ENCODE measurements around the gene ADAMTS20. TPM values are rescaled to one million over a fixed set of nuclear protein-coding genes. Genes with fewer than 3 reads are reported as not detected.

The ADAMTS20 gene, protein sequence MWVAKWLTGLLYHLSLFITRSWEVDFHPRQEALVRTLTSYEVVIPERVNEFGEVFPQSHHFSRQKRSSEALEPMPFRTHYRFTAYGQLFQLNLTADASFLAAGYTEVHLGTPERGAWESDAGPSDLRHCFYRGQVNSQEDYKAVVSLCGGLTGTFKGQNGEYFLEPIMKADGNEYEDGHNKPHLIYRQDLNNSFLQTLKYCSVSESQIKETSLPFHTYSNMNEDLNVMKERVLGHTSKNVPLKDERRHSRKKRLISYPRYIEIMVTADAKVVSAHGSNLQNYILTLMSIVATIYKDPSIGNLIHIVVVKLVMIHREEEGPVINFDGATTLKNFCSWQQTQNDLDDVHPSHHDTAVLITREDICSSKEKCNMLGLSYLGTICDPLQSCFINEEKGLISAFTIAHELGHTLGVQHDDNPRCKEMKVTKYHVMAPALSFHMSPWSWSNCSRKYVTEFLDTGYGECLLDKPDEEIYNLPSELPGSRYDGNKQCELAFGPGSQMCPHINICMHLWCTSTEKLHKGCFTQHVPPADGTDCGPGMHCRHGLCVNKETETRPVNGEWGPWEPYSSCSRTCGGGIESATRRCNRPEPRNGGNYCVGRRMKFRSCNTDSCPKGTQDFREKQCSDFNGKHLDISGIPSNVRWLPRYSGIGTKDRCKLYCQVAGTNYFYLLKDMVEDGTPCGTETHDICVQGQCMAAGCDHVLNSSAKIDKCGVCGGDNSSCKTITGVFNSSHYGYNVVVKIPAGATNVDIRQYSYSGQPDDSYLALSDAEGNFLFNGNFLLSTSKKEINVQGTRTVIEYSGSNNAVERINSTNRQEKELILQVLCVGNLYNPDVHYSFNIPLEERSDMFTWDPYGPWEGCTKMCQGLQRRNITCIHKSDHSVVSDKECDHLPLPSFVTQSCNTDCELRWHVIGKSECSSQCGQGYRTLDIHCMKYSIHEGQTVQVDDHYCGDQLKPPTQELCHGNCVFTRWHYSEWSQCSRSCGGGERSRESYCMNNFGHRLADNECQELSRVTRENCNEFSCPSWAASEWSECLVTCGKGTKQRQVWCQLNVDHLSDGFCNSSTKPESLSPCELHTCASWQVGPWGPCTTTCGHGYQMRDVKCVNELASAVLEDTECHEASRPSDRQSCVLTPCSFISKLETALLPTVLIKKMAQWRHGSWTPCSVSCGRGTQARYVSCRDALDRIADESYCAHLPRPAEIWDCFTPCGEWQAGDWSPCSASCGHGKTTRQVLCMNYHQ (N-terminal part only)
- not detected for total RNA-seq

DNA sequence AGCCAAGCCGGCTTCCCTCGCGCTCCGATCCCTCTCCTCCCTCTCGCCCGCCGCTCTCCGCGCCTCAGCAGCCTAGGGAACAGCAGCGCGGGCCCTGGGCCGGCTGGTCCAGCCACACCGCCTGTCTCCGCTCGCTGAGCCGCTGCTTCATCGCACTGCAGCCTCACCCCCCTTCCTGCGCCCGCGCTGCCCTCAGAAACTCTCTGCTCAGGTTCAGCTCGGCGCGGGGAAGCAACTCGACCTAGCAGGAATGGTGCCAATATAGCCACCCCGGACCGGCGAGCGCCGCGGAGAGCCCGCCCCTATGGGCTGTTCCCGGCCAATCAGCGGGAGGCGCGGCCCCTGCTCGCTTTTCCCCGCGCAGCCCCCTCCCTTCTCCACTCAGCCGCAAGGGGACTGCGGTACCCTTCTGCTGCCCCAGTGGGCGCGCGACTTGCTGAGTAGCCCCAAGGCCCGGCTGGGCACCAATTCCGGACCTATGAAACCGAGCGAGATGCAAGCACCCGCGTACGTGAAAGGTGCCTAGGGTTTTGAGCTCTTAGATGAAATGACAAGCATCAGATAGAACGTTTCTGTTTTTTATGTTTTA lies at the start of gene ADAMTS20:
TSS of gene ADAMTS20 (minus strand) at position 233 of the 589 bp plus-strand sequence. CDS start 282 bp downstream, outside the sequence.
- peaks cover 8% of the 10 kb centered on the region for H3K9me3 Mint-ChIP-seq
- POLR2A ChIA-PET, result no interaction called here
- no peaks in the 10 kb centered on the region for H3K36me3 Mint-ChIP-seq (ENCODE audit: low read depth)
- no peaks in the 10 kb centered on the region for H3K4me1 Mint-ChIP-seq
- DNase-seq, result no peak
- CTCF ChIA-PET, result no interaction called here
- H3K27me3 Mint-ChIP-seq, result peaks cover 22% of the 10 kb centered on the region
- H3K4me3 Mint-ChIP-seq, result no peak within 1 kb of the TSS
- no peak within 1 kb of the TSS for H3K27ac Mint-ChIP-seq

DNA sequence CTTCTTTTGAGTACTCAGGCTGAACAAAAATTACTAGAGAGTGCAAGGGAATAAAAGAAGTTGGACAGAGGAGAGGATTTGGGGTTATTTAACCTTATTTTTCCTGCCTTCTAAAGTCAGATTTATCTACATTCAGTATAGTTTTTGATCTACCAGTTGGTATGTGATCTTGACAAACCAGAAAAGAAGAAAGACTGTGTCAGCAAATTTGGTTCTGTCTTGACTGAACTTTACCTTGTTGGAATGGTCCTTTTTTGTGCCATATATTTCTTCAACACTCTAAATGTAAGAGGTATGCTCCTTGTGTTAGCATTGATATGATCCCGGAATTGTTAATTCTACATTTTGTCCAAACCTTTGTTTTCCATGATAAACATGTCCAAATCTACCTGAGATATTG lies 47.7 kb upstream of the ADAMTS20 start:
- Mint-ChIP-seq H3K4me1 (no peaks in the 10 kb centered on the region), H3K4me3 (no peak overlapping the region), H3K9me3 (no peaks in the 10 kb centered on the region), H3K27ac (no peak overlapping the region), H3K27me3 (no peaks in the 10 kb centered on the region), H3K36me3 (ENCODE audit: low read depth) (no peaks in the 10 kb centered on the region)
- CTCF ChIA-PET, result no interaction called here
- POLR2A ChIA-PET, result no interaction called here
- no peak for DNase-seq

DNA sequence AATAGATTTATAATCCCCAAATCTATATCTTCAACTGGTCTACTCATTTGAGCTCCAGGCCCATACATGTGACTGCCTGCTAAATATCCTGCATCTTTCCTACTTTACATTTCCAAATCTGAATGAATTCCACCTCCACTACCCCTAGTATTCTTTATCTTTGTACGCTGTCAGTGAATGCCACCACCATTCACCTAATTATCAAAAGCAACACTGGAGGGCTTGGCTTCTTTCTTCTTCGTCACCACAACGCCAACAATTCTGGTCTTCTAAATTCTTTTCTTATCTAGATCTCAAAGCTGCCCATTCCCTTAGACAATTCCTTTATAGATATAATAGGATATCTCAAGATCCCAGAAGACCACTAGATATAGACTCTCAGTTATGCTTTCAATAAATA lies 47.1 kb upstream of the ADAMTS20 start:
- CTCF ChIA-PET, result no interaction called here
- POLR2A ChIA-PET, result no interaction called here
- H3K9me3 Mint-ChIP-seq, result no peaks in the 10 kb centered on the region
- H3K4me3 Mint-ChIP-seq, result no peak overlapping the region
- H3K4me1 Mint-ChIP-seq, result no peaks in the 10 kb centered on the region
- no peaks in the 10 kb centered on the region for H3K27me3 Mint-ChIP-seq
- H3K27ac Mint-ChIP-seq, result no peak overlapping the region
- H3K36me3 Mint-ChIP-seq (ENCODE audit: low read depth), result no peaks in the 10 kb centered on the region
- no peak for DNase-seq

DNA sequence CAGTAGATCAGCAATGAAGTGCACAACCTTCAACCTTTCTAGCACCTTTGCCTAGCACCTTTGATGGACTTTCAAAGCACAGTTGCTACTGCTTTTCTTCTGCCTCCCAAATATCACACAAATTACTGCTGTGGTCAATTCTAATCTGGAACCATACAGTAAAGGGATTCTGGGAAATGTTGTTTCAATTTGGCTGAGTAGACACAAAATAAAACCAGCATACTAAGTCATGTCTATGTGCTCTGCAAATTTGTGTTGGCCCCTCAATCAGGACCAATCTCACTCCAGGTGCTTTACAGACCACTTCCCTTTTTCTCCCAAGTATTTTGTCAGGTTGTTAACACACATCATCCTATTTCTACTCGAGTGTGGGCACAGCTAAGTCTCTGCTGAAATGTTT lies 38.3 kb upstream of the ADAMTS20 start:
- DNase-seq, result no peak
- Mint-ChIP-seq H3K36me3 (ENCODE audit: low read depth) (no peaks in the 10 kb centered on the region), H3K9me3 (no peaks in the 10 kb centered on the region), H3K4me1 (no peaks in the 10 kb centered on the region), H3K4me3 (no peak overlapping the region), H3K27ac (no peak overlapping the region), H3K27me3 (no peaks in the 10 kb centered on the region)
- POLR2A ChIA-PET, result no interaction called here
- CTCF ChIA-PET, result no interaction called here

- H3K27ac Mint-ChIP-seq, result no peak overlapping the region
- H3K27me3 Mint-ChIP-seq, result no peaks in the 10 kb centered on the region
- ChIA-PET CTCF (no interaction called here), POLR2A (no interaction called here)
- no peaks in the 10 kb centered on the region for H3K9me3 Mint-ChIP-seq
- H3K36me3 Mint-ChIP-seq (ENCODE audit: low read depth), result no peaks in the 10 kb centered on the region
- DNase-seq, result no peak
- H3K4me3 Mint-ChIP-seq, result no peak overlapping the region
- no peaks in the 10 kb centered on the region for H3K4me1 Mint-ChIP-seq
Observed at GRCh38 chr12:43586646-43587245, 34.7 kb upstream of the ADAMTS20 start.

DNA sequence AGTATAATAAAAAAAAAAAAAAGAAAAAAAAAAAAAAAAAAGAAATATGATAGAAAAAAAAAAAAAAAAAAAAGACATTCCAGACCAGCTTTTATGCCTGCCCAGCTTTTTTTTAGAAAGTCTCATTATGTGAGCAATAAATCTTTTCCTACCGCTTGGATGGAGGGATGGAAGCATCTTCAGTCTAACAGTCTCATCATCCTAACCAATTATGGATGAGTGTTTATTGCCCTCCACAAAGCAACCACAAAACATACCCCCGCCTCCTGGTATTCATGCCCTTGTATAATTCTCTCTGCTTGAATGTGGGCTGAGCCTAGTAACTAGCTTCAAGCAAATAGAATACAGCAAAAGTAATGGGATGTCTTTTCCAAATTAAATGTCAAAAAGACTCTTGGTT lies 33.7 kb upstream of the ADAMTS20 start:
- Mint-ChIP-seq H3K4me3 (no peak overlapping the region), H3K9me3 (no peaks in the 10 kb centered on the region), H3K27me3 (no peaks in the 10 kb centered on the region), H3K36me3 (ENCODE audit: low read depth) (no peaks in the 10 kb centered on the region), H3K4me1 (no peaks in the 10 kb centered on the region), H3K27ac (no peak overlapping the region)
- CTCF ChIA-PET, result no interaction called here
- DNase-seq, result no peak
- POLR2A ChIA-PET, result no interaction called here

GRCh38 chr12:43580601-43581000 lies 28.6 kb upstream of the ADAMTS20 start:
- no peak for DNase-seq
- no peaks in the 10 kb centered on the region for H3K36me3 Mint-ChIP-seq (ENCODE audit: low read depth)
- no peak overlapping the region for H3K27ac Mint-ChIP-seq
- ChIA-PET POLR2A (no interaction called here), CTCF (no interaction called here)
- H3K9me3 Mint-ChIP-seq, result no peaks in the 10 kb centered on the region
- peaks cover 2% of the 10 kb centered on the region for H3K27me3 Mint-ChIP-seq
- H3K4me1 Mint-ChIP-seq, result no peaks in the 10 kb centered on the region
- no peak overlapping the region for H3K4me3 Mint-ChIP-seq

DNA sequence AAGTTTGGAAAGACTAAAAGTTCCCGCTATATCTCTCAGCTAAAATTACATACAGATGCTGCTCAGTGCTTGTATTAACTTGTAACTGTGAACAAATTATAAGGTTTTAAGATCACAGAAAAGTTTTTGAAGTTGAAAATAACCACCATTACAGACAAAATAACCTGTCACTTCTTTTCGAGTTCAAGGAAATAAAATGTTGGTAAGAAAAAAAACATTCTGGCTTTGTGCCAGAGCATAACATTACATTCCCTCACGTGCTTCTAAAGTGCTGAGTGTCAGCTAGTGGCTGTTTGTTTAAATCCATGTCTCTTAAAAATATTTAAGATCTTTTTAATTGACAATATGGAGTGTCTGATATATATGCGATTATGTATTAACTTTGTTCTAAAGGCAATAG lies 27.2 kb upstream of the ADAMTS20 start:
- DNase-seq, result no peak
- Mint-ChIP-seq H3K9me3 (no peaks in the 10 kb centered on the region), H3K4me1 (no peaks in the 10 kb centered on the region), H3K36me3 (ENCODE audit: low read depth) (no peaks in the 10 kb centered on the region), H3K27ac (no peak overlapping the region), H3K27me3 (peaks cover 2% of the 10 kb centered on the region), H3K4me3 (no peak overlapping the region)
- ChIA-PET CTCF (no interaction called here), POLR2A (no interaction called here)

DNA sequence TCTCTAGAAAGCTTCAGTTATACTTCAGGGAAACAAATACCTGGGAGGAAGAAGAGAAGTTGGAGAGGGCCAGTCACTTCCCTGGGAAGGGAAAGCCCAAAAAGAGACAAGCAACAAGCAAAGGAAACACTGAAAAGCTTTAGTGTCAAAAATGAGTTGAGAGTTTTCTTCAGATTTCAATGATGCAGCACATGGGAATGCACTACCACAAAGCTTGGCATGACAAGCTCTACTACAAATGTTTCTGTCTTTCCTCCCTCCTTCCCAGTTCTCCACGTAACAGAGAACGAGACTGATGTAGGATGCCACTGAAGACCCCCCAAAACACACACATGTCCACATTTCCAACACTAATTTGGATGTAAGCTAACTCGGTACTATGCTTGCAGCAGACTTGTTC lies 26.8 kb upstream of the ADAMTS20 start:
- Mint-ChIP-seq H3K4me3 (no peak overlapping the region), H3K9me3 (no peaks in the 10 kb centered on the region), H3K27me3 (peaks cover 2% of the 10 kb centered on the region), H3K27ac (no peak overlapping the region), H3K4me1 (no peaks in the 10 kb centered on the region), H3K36me3 (ENCODE audit: low read depth) (no peaks in the 10 kb centered on the region)
- DNase-seq, result no peak
- ChIA-PET CTCF (no interaction called here), POLR2A (no interaction called here)

DNA sequence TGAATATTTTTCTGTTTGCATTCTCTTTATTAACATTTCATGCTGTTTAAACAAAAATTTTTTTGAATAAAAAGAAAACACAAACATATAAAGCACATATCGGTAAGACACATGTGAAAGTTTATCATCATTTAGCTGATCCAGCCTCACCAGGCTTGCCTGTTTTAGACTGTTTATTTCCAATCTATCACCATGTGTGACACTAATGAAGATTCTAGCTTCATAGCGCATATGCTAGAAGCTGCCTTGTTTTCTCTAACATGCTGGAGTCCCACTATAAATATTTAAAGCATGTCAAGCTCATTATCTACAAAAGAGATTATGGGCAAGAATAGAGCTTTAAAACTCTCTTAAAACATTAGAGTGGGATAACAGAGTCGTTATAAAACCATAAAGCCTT lies 25.4 kb upstream of the ADAMTS20 start:
- no peaks in the 10 kb centered on the region for H3K4me1 Mint-ChIP-seq
- POLR2A ChIA-PET, result no interaction called here
- H3K27ac Mint-ChIP-seq, result no peak overlapping the region
- no peaks in the 10 kb centered on the region for H3K9me3 Mint-ChIP-seq
- peaks cover 2% of the 10 kb centered on the region for H3K27me3 Mint-ChIP-seq
- DNase-seq, result no peak
- no peaks in the 10 kb centered on the region for H3K36me3 Mint-ChIP-seq (ENCODE audit: low read depth)
- CTCF ChIA-PET, result no interaction called here
- no peak overlapping the region for H3K4me3 Mint-ChIP-seq

- POLR2A ChIA-PET, result no interaction called here
- DNase-seq, result no peak
Observed at GRCh38 chr12:43576162-43576561, 24.2 kb upstream of the ADAMTS20 start.

GRCh38 chr12:43571885-43572284 lies 19.9 kb upstream of the ADAMTS20 start:
- H3K4me1 Mint-ChIP-seq, result no peaks in the 10 kb centered on the region

More at GRCh38 chr12:43576162-43576561, 24.2 kb upstream of the ADAMTS20 start:
- Mint-ChIP-seq H3K4me3 (no peak overlapping the region), H3K27me3 (peaks cover 2% of the 10 kb centered on the region), H3K4me1 (no peaks in the 10 kb centered on the region), H3K27ac (no peak overlapping the region), H3K9me3 (peaks cover 4% of the 10 kb centered on the region), H3K36me3 (ENCODE audit: low read depth) (no peaks in the 10 kb centered on the region)
- CTCF ChIA-PET, result no interaction called here

GRCh38 chr12:43556057-43556456 lies 4.1 kb upstream of the ADAMTS20 start:
- CTCF ChIA-PET, result no interaction called here
- no peaks in the 10 kb centered on the region for H3K36me3 Mint-ChIP-seq (ENCODE audit: low read depth)
- H3K4me1 Mint-ChIP-seq, result no peaks in the 10 kb centered on the region
- no peak overlapping the region for H3K4me3 Mint-ChIP-seq
- H3K27me3 Mint-ChIP-seq, result peaks cover 13% of the 10 kb centered on the region
- peaks cover 16% of the 10 kb centered on the region for H3K9me3 Mint-ChIP-seq
- H3K27ac Mint-ChIP-seq, result no peak overlapping the region
- no peak for DNase-seq
- POLR2A ChIA-PET, result no interaction called here

More at GRCh38 chr12:43571885-43572284, 19.9 kb upstream of the ADAMTS20 start:
- no peaks in the 10 kb centered on the region for H3K27me3 Mint-ChIP-seq
- peaks cover 4% of the 10 kb centered on the region for H3K9me3 Mint-ChIP-seq
- CTCF ChIA-PET, result no interaction called here
- no peak for DNase-seq
- H3K4me3 Mint-ChIP-seq, result no peak overlapping the region
- POLR2A ChIA-PET, result no interaction called here
- no peaks in the 10 kb centered on the region for H3K36me3 Mint-ChIP-seq (ENCODE audit: low read depth)
- H3K27ac Mint-ChIP-seq, result no peak overlapping the region
